GM21825 (cell line): ENCODE data around the gene GNA15.
"Not testable (repeated sequence)": the region's sequence is repeated elsewhere in the genome, so short reads cannot be mapped to it uniquely, and the experiment has no call there.

Experiments used
- ATAC-seq: cut with Tn5 transposase; IDR thresholded peaks from one replicate; pipeline ENCODE4 v1.9.1; 2021; ENCODE audit warnings: mild to moderate bottlenecking, moderate library complexity; ENCODE audit not compliant: unreplicated experiment

GNA15 gene

DNA sequence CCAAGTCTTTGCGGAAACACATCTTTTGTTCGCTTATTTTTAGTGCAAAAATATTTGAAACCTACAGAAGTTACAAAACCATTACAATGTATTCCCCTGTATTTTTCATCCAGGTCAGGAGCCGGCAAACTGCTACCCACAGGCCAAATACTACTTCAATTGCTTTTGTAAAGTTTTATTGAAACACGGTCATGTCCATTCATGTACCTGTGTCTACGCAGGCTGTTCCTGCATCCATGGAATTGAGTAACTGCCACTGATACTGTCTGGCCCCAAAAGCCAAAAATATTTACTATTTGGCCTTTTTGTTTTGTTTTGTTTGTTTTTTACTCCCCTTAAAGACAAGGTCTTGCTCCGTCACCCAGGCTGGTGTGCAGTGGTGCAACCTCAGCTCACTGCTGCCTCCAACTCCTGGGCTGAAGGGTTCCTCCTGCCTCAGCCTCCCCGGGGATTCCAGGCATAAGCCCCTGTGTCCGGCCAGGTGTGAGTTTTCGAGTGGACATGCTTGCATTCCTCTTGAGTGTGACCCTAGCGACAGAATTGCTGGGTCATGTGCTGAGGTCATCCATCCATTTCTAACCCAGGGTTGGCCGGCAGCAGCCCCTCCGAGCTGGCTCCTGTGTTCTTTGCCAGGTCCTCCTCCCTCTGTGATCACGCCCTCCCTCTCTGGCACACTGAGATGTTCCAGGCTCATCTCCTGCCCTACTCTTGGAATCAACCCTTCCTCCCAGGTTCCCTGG, 31.9 kb downstream of the GNA15 start:
- no peak for ATAC-seq

- ATAC-seq: no peak
These were observed 36.2 kb downstream of the GNA15 start for GRCh38 chr19:3171894-3172672.

GRCh38 chr19:3172673-3173000, 36.8 kb downstream of the GNA15 start:
- not testable (repeated sequence) for ATAC-seq

- ATAC-seq: no peak
These were observed 40.2 kb downstream of the GNA15 start for GRCh38 chr19:3175781-3176714.

- ATAC-seq: no peak
These were observed 41.1 kb downstream of the GNA15 start for GRCh38 chr19:3176715-3177501.

DNA sequence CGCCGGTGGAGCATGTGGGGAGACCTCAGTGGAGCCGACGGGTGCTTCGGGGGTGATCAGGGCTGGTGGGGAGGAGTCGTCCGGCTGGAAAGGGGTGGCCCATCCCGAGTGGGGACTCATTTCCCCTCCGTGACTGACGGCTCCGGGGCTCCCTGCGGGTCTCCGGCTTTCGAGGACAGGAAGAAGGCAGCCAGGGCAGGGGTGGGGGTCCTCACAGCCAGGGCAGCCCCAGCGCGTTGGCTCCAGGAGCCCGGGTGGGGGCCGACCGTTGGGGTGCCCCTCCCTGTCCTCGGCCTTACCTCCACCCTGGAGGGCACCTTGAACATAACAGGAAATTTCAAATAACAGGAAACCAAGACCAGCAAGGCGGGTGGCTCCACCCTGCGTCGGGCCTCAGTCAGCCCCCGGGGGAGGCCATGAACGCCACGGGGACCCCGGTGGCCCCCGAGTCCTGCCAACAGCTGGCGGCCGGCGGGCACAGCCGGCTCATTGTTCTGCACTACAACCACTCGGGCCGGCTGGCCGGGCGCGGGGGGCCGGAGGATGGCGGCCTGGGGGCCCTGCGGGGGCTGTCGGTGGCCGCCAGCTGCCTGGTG, 42.6 kb downstream of the GNA15 start, which contains the start of gene S1PR4:
S1PR4 (plus strand) TSS at position 393 of the 596 bp plus-strand sequence; CDS start at position 417, 24 bp downstream.
- no peak for ATAC-seq

DNA sequence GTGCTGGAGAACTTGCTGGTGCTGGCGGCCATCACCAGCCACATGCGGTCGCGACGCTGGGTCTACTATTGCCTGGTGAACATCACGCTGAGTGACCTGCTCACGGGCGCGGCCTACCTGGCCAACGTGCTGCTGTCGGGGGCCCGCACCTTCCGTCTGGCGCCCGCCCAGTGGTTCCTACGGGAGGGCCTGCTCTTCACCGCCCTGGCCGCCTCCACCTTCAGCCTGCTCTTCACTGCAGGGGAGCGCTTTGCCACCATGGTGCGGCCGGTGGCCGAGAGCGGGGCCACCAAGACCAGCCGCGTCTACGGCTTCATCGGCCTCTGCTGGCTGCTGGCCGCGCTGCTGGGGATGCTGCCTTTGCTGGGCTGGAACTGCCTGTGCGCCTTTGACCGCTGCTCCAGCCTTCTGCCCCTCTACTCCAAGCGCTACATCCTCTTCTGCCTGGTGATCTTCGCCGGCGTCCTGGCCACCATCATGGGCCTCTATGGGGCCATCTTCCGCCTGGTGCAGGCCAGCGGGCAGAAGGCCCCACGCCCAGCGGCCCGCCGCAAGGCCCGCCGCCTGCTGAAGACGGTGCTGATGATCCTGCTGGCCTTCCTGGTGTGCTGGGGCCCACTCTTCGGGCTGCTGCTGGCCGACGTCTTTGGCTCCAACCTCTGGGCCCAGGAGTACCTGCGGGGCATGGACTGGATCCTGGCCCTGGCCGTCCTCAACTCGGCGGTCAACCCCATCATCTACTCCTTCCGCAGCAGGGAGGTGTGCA, 43.3 kb downstream of the GNA15 start:
- ATAC-seq: no peak

GRCh38 chr19:3179739-3180293, 44.0 kb downstream of the GNA15 start:
- no peak for ATAC-seq

- ATAC-seq: no peak
These were observed 48.1 kb downstream of the GNA15 start for GRCh38 chr19:3183721-3184641.

DNA sequence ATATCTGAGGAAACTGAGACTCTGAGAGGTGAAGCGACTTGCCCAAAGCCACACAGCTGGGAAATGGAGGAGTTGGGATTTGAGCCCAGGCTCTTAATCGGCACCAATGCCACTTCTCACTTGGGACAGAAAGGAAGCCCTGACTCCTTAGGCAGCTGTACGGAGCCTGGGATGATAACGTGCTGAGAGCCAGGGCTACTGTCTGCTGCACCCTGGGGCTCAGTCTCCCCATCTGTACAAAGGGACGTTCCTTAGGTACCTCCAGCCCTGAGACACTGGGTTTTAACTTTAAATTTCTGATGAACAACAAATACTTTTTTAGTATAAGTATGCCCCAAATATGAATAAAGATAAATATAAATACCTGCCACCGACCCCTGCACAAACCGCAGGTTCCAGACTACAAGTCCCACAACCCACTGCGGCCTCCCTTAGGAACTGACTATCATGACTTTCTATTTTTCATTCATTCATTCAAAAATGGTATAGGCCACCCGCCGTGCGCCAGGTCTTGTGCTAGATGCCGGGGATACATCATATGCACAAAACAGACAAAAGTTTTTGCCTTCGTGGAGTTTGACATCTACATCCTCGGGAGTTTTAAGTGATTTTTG, 49.1 kb downstream of the GNA15 start:
- peak; percentile 27 for ATAC-seq

DNA sequence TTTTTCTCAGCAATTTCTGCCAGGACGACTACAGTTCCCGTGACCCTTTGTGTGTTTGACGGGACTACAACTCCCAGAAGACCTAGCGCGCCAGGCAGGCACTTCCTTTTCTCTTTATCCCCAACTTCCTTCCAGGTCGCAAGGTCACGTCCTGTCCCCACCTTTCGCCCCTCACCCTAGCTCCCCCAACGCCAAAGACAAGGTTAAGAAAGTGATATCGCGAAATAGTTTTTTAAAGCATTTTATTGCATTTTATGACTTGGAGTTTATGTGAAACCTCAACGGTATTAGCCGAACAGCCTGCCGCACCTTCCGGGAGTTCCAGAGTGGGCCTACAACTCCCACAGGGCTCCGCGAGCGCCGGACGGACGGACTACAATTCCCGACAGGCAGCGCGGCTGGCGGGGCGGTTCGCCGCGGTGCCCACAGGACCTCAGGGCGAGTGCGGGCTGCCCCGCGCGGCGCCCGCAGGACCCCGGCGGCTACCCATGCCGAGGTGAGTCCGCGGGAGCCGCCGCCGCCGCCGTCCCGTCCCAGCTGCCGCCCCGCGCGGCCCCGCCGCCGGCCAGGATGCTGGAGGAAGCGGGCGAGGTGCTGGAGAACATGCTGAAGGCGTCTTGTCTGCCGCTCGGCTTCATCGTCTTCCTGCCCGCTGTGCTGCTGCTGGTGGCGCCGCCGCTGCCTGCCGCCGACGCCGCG, 49.8 kb downstream of the GNA15 start, which contains the start of gene NCLN:
NCLN (plus strand) TSS at position 470 of the 699 bp plus-strand sequence; CDS start at position 571, 101 bp downstream.
- peak; percentile 63 for ATAC-seq

DNA sequence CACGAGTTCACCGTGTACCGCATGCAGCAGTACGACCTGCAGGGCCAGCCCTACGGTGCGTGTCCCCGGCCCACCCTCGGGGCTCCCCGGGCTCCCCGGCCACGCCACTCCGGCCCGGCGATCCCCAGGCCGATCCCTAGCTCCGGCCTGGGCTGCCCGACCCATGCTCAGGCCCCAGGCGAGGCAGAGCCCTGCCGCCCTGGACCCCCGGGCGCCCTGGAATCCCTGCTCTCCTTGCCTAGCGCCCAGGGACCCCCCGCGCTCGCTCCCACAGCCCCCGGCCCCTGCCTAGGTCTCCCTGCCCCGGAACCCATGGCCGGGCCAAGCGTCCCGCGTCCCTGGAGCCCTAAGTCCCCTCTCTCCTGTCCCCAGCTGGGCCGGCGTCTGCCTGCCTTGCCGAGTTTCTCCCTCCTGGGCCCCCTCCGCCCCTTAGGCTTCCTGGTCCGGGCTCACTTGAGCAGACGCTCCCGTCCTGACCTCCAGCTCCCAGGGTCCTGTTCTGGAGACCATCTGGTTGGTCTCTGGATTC, 50.4 kb downstream of the GNA15 start:
- peak; percentile 4 for ATAC-seq

DNA sequence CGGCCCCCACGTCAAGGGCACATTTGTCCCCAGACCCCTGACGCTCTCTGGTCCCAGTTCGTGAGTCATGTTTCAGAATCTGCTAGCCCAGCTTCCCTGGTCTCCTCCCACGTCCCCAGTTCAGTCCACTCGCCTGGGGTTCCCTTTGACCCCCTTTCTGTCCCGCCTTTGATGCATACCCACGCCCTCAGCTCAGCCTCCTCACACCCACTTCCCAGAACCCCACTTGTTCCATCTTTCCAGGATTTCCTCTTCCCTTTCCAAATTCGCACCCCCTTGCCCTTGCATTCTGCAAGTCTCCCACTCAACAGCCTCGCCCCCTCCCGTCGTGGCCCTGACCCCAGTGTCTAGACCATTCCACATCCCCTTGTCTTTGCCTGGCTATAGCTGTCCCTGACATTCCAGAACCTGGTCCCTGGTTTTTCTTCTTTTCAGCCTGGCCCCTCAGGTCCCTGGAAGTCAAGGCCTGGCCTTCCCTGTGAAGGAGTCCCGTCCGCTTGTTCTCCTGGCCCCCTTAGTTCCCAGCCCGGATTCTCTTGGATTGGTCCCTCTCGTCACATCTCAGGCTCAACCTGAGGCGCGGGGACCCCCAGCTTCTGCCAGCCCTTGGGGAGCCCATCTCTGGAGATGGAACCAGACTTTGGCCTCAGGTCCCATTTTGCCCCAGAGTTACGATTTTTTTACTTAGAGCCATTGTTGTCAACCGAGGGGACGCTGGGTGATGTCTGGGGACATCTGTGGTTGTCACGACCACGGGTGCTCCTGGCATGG, 51.2 kb downstream of the GNA15 start:
- no peak for ATAC-seq

DNA sequence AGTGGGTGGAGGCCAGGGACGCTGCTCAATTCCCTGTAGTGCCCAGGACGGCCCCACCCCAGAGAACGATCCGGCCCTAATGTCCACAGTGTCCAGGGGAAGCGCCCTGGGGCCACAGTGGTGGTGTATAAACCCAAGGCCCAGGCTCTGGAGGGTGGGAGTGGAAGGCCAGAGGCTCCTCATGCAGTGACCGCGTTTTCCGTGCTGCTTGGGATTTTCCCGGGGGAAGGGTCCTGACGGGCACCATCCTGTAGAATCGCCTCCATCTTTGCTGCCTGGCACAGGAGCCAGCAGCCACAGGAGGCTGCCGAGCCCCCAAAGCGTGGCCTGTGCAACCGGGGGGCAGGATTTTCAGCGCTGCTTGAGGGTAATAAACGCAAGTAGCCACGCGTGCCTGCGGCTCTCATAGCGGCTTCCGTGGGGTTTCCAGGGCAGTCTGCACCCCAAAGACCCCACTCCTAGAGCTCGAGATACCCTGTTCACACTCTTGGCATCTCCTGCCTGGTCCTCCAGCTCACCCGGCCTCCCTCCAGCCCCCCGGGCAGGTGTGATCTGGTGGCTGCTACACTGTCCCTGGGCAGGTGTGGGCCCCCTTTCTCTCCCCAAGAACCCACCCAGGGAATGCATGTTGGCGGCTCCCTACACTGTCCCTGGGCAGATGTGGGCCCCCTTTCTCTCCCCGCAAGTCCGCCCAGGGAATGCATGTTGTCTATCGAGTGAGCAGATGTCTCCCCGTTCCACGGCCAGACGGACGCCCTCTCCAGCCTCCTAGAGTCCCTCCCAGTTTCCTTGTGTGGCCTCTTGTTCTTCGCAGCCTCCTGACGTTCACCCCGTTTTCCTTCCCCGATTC, 52.1 kb downstream of the GNA15 start:
- ATAC-seq: no peak
